Body of pancreas (tissue), 4 donors: ENCODE results near the gene PRPH2.

ENCODE experiments used
- CTCF ChIP-seq, 7 experiments: fragments of 450-650 bp in 4 of 7; fragments of 200-600 bp in 3 of 7; sonication (generic) in 3 of 7; IDR thresholded peaks; one replicate each; pipeline ENCODE4 v1.5.1; 2016 to 2019; ENCODE audit warnings: antibody characterized with exemption in 7 of 7
- POLR2A ChIP-seq, 3 donors: fragments of 450-650 bp; IDR thresholded peaks; one replicate each; pipeline ENCODE4 v1.6.1; 2016; ENCODE audit warnings: antibody characterized with exemption in 3 of 3, mild to moderate bottlenecking in 2 of 3

- TF ChIP-seq CTCF (IDR thresholded peaks at IDR 0.05) = no peak
- TF ChIP-seq POLR2A (IDR thresholded peaks at IDR 0.05) = no peak
Measured at GRCh38 chr6:42740725-42741124, 18.3 kb upstream of the PRPH2 start.
